PC-3 (cell line): ENCODE data around the gene IMPA2. TPM values are rescaled to one million over a fixed set of nuclear protein-coding genes. Genes with fewer than 3 reads are reported as not detected.
"Not testable (repeated sequence)": the region's sequence is repeated elsewhere in the genome, so short reads cannot be mapped to it uniquely, and the experiment has no call there.

ENCODE experiments used
- ATAC-seq: fragments of 200-7000 bp; cut with Tn5 transposase; 2 replicates; pipeline ENCODE4 v1.9.1; 2020; ENCODE audit warnings: mild to moderate bottlenecking, moderate library complexity
- BruUV-seq: library from RNA; stranded (reverse); fragments of 400-500 nt; replicated peaks from 2 replicates; lab custom pipeline; 2021; lab: Mats Ljungman, UMichigan
- CTCF ChIA-PET: fragments of 300-600 bp; sonication (Branson Sonifier 250); formaldehyde crosslinking; loops from one replicate; lab custom pipeline; 2022; ENCODE audit warnings: antibody characterized with exemption; lab: Charles Lee
- POLR2A ChIA-PET: fragments of 300-600 bp; sonication (Branson Sonifier 250); formaldehyde crosslinking; loops from one replicate; lab custom pipeline; 2022; ENCODE audit warnings: antibody characterized with exemption; ENCODE audit not compliant: unreplicated experiment; lab: Charles Lee
- DNase-seq: peaks from one replicate; pipeline ENCODE4 v3.0.0-alpha.2; 2015
- H2AFZ ChIP-seq: fragments of 300-600 bp; sonication (generic); 2 replicates; pipeline ENCODE4 v1.6.0; 2016; ENCODE audit warnings: antibody characterized with exemption, low read length
- H3F3A ChIP-seq: fragments of 300-600 bp; sonication (generic); one replicate; pipeline ENCODE4 v1.6.0; 2017; ENCODE audit warnings: antibody characterized with exemption, low read length, control low read depth, mild to moderate bottlenecking; ENCODE audit not compliant: unreplicated experiment
- H3K27ac ChIP-seq: fragments of 300-600 bp; sonication (generic); 2 replicates; pipeline ENCODE4 v1.5.1; 2016; ENCODE audit warnings: mild to moderate bottlenecking, low read length
- H3K27me3 ChIP-seq: fragments of 300-600 bp; sonication (generic); 2 replicates; pipeline ENCODE4 v1.6.1; 2016; ENCODE audit warnings: low read length, mixed read lengths
- H3K36me3 ChIP-seq: fragments of 300-600 bp; sonication (generic); 2 replicates; pipeline ENCODE4 v1.6.1; 2016; ENCODE audit warnings: low read depth, mixed run types, low read length, mixed read lengths
- H3K4me1 ChIP-seq: fragments of 300-600 bp; sonication (generic); 2 replicates; pipeline ENCODE4 v1.5.1; 2016; ENCODE audit warnings: low read length; ENCODE audit not compliant: insufficient read depth
- H3K4me2 ChIP-seq: fragments of 300-600 bp; sonication (generic); 2 replicates; pipeline ENCODE4 v1.6.0; 2016; ENCODE audit warnings: low read length
- H3K4me3 ChIP-seq: fragments of 300-600 bp; sonication (generic); 2 replicates; pipeline ENCODE4 v1.5.1; 2016; ENCODE audit warnings: mild to moderate bottlenecking, low read length, mixed read lengths
- H3K79me2 ChIP-seq: fragments of 300-600 bp; sonication (generic); 2 replicates; pipeline ENCODE4 v1.6.1; 2017; ENCODE audit warnings: low read length, mixed read lengths
- H3K9ac ChIP-seq: fragments of 300-600 bp; sonication (generic); 2 replicates; pipeline ENCODE4 v1.6.0; 2016; ENCODE audit warnings: mild to moderate bottlenecking, low read length
- H3K9me2 ChIP-seq: fragments of 300-600 bp; sonication (generic); replicated peaks from 2 replicates; pipeline ENCODE4 v1.6.1; 2016; ENCODE audit warnings: mixed run types, low read length, mixed read lengths
- H3K9me3 ChIP-seq: fragments of 300-600 bp; sonication (generic); 2 replicates; pipeline ENCODE4 v1.6.1; 2016; ENCODE audit warnings: low read length, mixed read lengths
- H4K20me1 ChIP-seq: fragments of 300-600 bp; sonication (generic); 2 replicates; pipeline ENCODE4 v1.6.1; 2016; ENCODE audit warnings: low read length, mixed read lengths
- CTCF ChIP-seq: fragments of 300-600 bp; sonication (generic); conservative IDR thresholded peaks from 2 replicates; pipeline ENCODE4 v1.5.1; 2017; ENCODE audit warnings: antibody characterized with exemption, low read depth, mild to moderate bottlenecking, low read length
- EZH2 ChIP-seq: fragments of 300-600 bp; sonication (generic); IDR thresholded peaks from one replicate; pipeline ENCODE4 v1.6.1; 2017; ENCODE audit warnings: antibody characterized with exemption, mild to moderate bottlenecking, low read length; ENCODE audit not compliant: unreplicated experiment
- EZH2phosphoT487 ChIP-seq: fragments of 300-600 bp; sonication (generic); IDR thresholded peaks from 2 replicates; pipeline ENCODE4 v1.6.1; 2018; ENCODE audit warnings: mild to moderate bottlenecking, antibody characterized with exemption, low read length, borderline replicate concordance
- intact Hi-C: fragments of 100-400 bp; cut with micrococcal nuclease; formaldehyde crosslinking; loops from 2 replicates; pipeline ENCODE4 v1.9.0; 2023
- total RNA-seq: library from RNA; depleted of rRNA; stranded (reverse); fragments of >200 nt; gene quantifications from 2 replicates; pipeline ENCODE4 v1.2.3, GENCODE V29; 2014

IMPA2 gene
- total RNA-seq, 1 experiment from 2014 or later = 38.2 TPM

GRCh38 chr18:12038639-12039539 lies 57.6 kb downstream of the IMPA2 start:
- Histone ChIP-seq H3K9ac (peak overlapping the region; percentile 80), H3K27me3 (no peaks in the 10 kb centered on the region), H3K36me3 (no peaks in the 10 kb centered on the region), H3K9me3 (no peaks in the 10 kb centered on the region), H2AFZ (peak overlapping the region; percentile 97), H4K20me1 (no peaks in the 10 kb centered on the region), H3K9me2 (no peaks in the 10 kb centered on the region), H3K4me3 (peak overlapping the region; percentile 74), H3F3A (no peaks in the 10 kb centered on the region), H3K27ac (no peak overlapping the region), H3K4me1 (peaks cover 13% of the 10 kb centered on the region; the same call in 1 of the 2 replicates), H3K79me2 (no peaks in the 10 kb centered on the region), H3K4me2 (peak overlapping the region; percentile 96)
- peak; percentile 93 for ATAC-seq
- TF ChIP-seq CTCF (peak; percentile 94), EZH2 (no peak)
- intact Hi-C loops = loop anchor here (1.0 to 5.0 kb wide), 4 partner anchors 44 to 382 kb away; no protein-coding TSS in a partner anchor
- BruUV-seq = no TSS peak
- ChIA-PET CTCF (interaction anchor here (0.6 to 1.6 kb wide), 10 partner anchors 25 to 338 kb away, joined by 3 to 36 read pairs (median 4); partner anchors contain the start of genes AFG3L2 and IMPA2), POLR2A (interaction anchor here (0.7 kb wide), 1 partner anchor 34 kb away, joined by 3 read pairs; no protein-coding TSS in a partner anchor)
- peak; percentile 83 for DNase-seq

GRCh38 chr18:12039540-12039930 lies 58.2 kb downstream of the IMPA2 start:
- CTCF ChIA-PET = interaction anchor here (0.6 to 1.6 kb wide), 8 partner anchors 25 to 338 kb away, joined by 3 to 36 read pairs (median 8); partner anchors contain the start of genes AFG3L2 and IMPA2
- Histone ChIP-seq H3K4me1 (peaks cover 13% of the 10 kb centered on the region; the same call in 1 of the 2 replicates), H2AFZ (peak overlapping the region; percentile 97; the same call in 1 of the 2 replicates)
- H3K4me3 ChIP-seq, H3K36me3 ChIP-seq, H3K9me2 ChIP-seq, H3F3A ChIP-seq, H3K9me3 ChIP-seq, H3K9ac ChIP-seq, H3K27me3 ChIP-seq, ATAC-seq, H4K20me1 ChIP-seq, DNase-seq, H3K79me2 ChIP-seq, H3K4me2 ChIP-seq, BruUV-seq, H3K27ac ChIP-seq, POLR2A ChIA-PET: not testable (repeated sequence)
- intact Hi-C loops = loop anchor here (1.0 to 5.0 kb wide), 4 partner anchors 44 to 382 kb away; no protein-coding TSS in a partner anchor

- Histone ChIP-seq H3K4me2 (no peak overlapping the region), H2AFZ (no peak overlapping the region), H3K27me3 (no peaks in the 10 kb centered on the region), H3K9me3 (no peaks in the 10 kb centered on the region), H3F3A (no peaks in the 10 kb centered on the region), H3K4me1 (peaks cover 13% of the 10 kb centered on the region; the same call in 1 of the 2 replicates), H4K20me1 (no peaks in the 10 kb centered on the region), H3K79me2 (no peaks in the 10 kb centered on the region), H3K9me2 (no peaks in the 10 kb centered on the region), H3K27ac (no peak overlapping the region), H3K4me3 (no peak overlapping the region), H3K9ac (no peak overlapping the region), H3K36me3 (no peaks in the 10 kb centered on the region)
- no TSS peak for BruUV-seq
- POLR2A ChIA-PET = no interaction called here
- CTCF ChIA-PET = interaction anchor here (0.7 kb wide), 1 partner anchor 132 kb away, joined by 3 read pairs; no protein-coding TSS in a partner anchor
- ATAC-seq (peak; percentile 52), DNase-seq (peak; percentile 79)
- TF ChIP-seq EZH2 (no peak), CTCF (no peak), EZH2phosphoT487 (no peak)
- intact Hi-C loops = no loop called here
Measured at GRCh38 chr18:12041561-12041960, 60.3 kb downstream of the IMPA2 start.
